Measurements from ENCODE around the gene DEDD.
A peak's percentile ranks its signal among the peaks of the same experiment; 100 is the strongest.

DEDD gene

DNA sequence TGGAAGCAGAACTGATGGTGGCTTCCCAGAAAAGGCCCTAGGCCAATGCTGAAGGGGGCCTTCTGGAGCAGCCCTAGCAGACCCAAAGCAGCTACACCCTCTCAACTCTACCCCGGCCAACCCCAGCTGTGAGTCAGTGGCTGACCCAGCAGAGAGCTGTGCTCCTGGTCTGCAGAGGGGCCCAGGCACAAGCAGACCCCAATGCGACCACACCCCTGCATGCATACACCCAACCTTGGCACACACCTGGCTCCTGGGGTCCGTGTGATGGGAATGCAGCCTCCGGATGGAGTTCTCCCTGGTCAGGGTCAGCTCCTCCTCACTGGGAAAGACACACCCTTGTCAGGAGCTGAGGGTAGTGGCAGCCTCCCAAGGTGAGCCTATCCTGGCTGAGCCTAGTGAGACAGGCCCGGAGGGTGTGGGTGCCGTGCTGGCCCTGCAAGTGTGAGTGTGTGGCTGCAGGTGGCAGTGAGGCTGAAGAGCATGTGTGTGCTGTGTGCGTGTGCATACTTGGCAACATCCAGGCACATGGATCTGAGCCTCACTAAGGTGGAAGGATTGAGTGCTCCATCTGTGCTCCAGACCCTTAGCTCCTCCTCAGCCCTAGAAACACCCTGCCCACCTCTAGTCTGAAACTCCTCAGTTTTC, 58.9 kb downstream of the DEDD start:
- DNase-seq (ENCODE audit: low spot score) = no peak

DNA sequence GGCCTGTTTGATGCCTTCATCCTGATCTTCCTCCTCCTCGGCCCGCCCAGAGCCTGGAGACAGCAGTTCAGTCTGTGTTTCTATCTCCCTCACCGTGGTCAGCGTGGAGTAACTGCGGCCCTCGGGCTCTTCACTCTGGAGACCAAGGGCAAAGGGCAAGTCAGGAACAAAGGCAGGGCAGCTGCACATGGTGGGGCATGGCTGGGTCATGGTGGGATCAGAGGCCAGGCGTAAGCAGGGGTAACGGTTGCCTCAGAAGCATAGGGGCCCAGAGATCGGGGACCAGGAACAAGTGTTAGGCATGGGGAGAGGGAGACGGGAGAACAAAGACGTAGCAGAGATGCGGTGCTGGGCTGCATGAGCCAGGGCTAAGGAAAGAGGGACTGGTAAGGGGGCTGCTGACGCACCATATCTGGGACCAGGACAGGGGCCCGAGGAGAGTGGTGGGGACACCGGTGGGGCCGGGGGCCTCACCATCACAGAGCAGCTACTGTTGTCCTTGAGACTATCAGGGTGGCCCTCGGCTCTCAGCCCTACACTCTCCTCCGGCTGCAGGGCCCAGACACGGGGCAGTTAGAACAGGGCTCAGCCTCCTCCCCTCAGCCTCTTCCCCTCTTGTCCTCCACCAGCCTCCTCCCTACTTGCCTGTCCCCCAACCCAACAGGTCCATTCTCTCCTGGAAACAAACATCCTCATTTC, 59.6 kb downstream of the DEDD start:
- no peak for DNase-seq (ENCODE audit: low spot score)

DNA sequence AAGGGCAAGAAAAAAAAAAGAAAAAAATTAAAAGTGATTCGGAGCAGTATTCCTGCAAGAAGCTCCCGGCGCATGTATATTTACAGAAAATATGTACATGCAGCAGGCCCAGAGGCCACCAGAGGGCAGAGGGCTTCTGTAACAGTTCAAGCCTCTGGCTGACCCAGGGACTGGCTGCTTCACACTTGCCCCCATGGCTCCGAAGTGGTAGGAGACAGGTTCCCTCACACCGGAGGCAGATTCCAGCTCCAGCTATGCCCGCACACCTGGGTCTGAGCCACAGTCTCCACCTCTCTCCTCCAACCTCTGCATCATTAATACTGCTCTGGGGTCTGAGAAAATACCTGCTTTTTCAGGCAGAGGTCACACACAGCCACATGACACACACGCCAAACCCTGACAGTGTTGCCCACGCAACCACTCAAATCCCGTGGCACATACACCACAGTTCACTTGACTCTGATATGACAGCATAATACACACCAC, 60.5 kb downstream of the DEDD start:
- peak; percentile 62 for DNase-seq (ENCODE audit: low spot score)

Data from germinal center (tissue), 1 donor.